Lower lobe of right lung (tissue), 2 donors: ENCODE measurements around the gene ABTB2. TPM values are rescaled to one million over a fixed set of nuclear protein-coding genes. Genes with fewer than 3 reads are reported as not detected.

Source experiments
- ATAC-seq, 2 donors: fragments of 200-7000 bp; cut with Tn5 transposase; one replicate each; pipeline ENCODE4 v1.9.1; 2020 to 2022; ENCODE audit warnings: mild to moderate bottlenecking in 2 of 2, moderate library complexity in 2 of 2
- DNase-seq: peaks from one replicate; pipeline ENCODE4 v3.0.0-alpha.2; 2020
- H3K27ac ChIP-seq: fragments of 200-600 bp; one replicate; pipeline ENCODE4 v1.8.0; 2022
- H3K27me3 ChIP-seq: fragments of 200-600 bp; one replicate; pipeline ENCODE4 v1.8.0; 2022; ENCODE audit warnings: low read depth
- H3K36me3 ChIP-seq: fragments of 200-600 bp; one replicate; pipeline ENCODE4 v1.8.0; 2022; ENCODE audit warnings: mild to moderate bottlenecking
- H3K4me1 ChIP-seq: fragments of 200-600 bp; one replicate; pipeline ENCODE4 v1.8.0; 2022
- H3K4me3 ChIP-seq: fragments of 200-600 bp; one replicate; pipeline ENCODE4 v1.8.0; 2022; ENCODE audit warnings: mild to moderate bottlenecking
- H3K9me3 ChIP-seq: fragments of 200-600 bp; one replicate; pipeline ENCODE4 v1.8.0; 2022
- CTCF ChIP-seq: fragments of 200-600 bp; IDR thresholded peaks from one replicate; pipeline ENCODE4 v1.8.0; 2022; ENCODE audit warnings: antibody characterized with exemption, mild to moderate bottlenecking
- intact Hi-C: fragments of 100-400 bp; cut with DNase I; formaldehyde crosslinking; loops from one replicate; pipeline ENCODE4 v1.11.0; 2022
- total RNA-seq: library from RNA; stranded (reverse); fragmentation: NEBNext Ultra II Directional; extraction: Animal tissue kit (Norgen Biotek cat#: 25700); gene quantifications from one replicate; pipeline ENCODE4 v1.2.1, GENCODE V29; 2021
- donor health status: DM: no; HTN: yes; CAD: no; lungs with severe emphysema.

ABTB2 gene
- total RNA-seq, 1 donor from 2014 or later, result 2.7 TPM

GRCh38 chr11:34305780-34306179 lies 52.0 kb downstream of the ABTB2 start:
- DNase-seq (no peak), ATAC-seq (no peak)
- Histone ChIP-seq H3K4me1 (peaks cover 27% of the 10 kb centered on the region), H3K4me3 (no peak overlapping the region), H3K36me3 (no peaks in the 10 kb centered on the region), H3K27me3 (no peaks in the 10 kb centered on the region), H3K27ac (no peak overlapping the region), H3K9me3 (no peaks in the 10 kb centered on the region)
- no peak for TF ChIP-seq CTCF
- intact Hi-C loops, result no loop called here

- no peak for DNase-seq
- Histone ChIP-seq H3K27ac (no peak overlapping the region), H3K9me3 (no peaks in the 10 kb centered on the region), H3K36me3 (no peaks in the 10 kb centered on the region), H3K4me1 (peaks cover 21% of the 10 kb centered on the region), H3K27me3 (no peaks in the 10 kb centered on the region), H3K4me3 (no peak overlapping the region)
- no peak for ATAC-seq
- no peak for TF ChIP-seq CTCF
- intact Hi-C loops, result no loop called here
Measured at GRCh38 chr11:34305193-34305592, 52.6 kb downstream of the ABTB2 start.

- Histone ChIP-seq H3K4me3 (no peak overlapping the region), H3K27ac (no peak overlapping the region), H3K9me3 (no peaks in the 10 kb centered on the region), H3K4me1 (peaks cover under 1% of the 10 kb centered on the region), H3K27me3 (no peaks in the 10 kb centered on the region), H3K36me3 (no peaks in the 10 kb centered on the region)
- ATAC-seq, result no peak
- intact Hi-C loops, result no loop called here
- TF ChIP-seq CTCF, result no peak
- DNase-seq, result no peak
Measured at GRCh38 chr11:34303028-34303570, 54.7 kb downstream of the ABTB2 start.

- DNase-seq, result no peak
- TF ChIP-seq CTCF, result no peak
- H3K4me3 ChIP-seq, result no peak overlapping the region
- no peak overlapping the region for H3K27ac ChIP-seq
- no peaks in the 10 kb centered on the region for H3K9me3 ChIP-seq
- no peaks in the 10 kb centered on the region for H3K4me1 ChIP-seq
- ATAC-seq, result no peak
- H3K36me3 ChIP-seq, result no peaks in the 10 kb centered on the region
- intact Hi-C loops, result no loop called here
- H3K27me3 ChIP-seq, result no peaks in the 10 kb centered on the region
Measured at GRCh38 chr11:34302046-34302921, 55.5 kb downstream of the ABTB2 start.

GRCh38 chr11:34300926-34301295 lies 56.9 kb downstream of the ABTB2 start:
- Histone ChIP-seq H3K9me3 (no peaks in the 10 kb centered on the region), H3K36me3 (no peaks in the 10 kb centered on the region), H3K27ac (no peak overlapping the region), H3K4me1 (no peaks in the 10 kb centered on the region), H3K4me3 (no peak overlapping the region), H3K27me3 (no peaks in the 10 kb centered on the region)
- ATAC-seq (no peak), DNase-seq (no peak)
- intact Hi-C loops, result no loop called here
- no peak for TF ChIP-seq CTCF
